ENCODE results near the gene DUSP8. TPM values are rescaled to one million over a fixed set of nuclear protein-coding genes. Genes with fewer than 3 reads are reported as not detected.
A peak's percentile ranks its signal among the peaks of the same experiment; 100 is the strongest.

DUSP8 gene
- total RNA-seq, 1 donor from 2014 or later = 123 TPM

DNA sequence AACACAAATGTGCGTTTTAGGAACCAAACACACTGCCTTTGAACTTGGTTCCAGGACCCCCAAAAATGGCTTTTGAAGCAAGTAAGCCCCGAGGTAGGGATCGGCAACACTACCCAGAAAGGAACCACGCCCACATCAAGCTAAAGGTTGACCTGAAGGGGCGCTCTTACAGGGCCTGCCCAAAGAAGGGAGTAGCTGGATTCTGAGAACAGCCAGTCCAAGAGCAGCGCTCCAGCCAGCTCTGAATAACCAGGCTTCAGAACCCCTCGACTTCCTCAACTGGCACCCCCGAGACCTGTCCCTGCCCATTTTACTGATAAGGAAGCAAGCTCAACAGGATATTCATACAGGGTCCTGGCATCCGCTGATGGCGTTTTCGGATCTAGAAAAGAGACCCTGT lies 66.6 kb downstream of the DUSP8 start:
- TF ChIP-seq, protein P1, sequence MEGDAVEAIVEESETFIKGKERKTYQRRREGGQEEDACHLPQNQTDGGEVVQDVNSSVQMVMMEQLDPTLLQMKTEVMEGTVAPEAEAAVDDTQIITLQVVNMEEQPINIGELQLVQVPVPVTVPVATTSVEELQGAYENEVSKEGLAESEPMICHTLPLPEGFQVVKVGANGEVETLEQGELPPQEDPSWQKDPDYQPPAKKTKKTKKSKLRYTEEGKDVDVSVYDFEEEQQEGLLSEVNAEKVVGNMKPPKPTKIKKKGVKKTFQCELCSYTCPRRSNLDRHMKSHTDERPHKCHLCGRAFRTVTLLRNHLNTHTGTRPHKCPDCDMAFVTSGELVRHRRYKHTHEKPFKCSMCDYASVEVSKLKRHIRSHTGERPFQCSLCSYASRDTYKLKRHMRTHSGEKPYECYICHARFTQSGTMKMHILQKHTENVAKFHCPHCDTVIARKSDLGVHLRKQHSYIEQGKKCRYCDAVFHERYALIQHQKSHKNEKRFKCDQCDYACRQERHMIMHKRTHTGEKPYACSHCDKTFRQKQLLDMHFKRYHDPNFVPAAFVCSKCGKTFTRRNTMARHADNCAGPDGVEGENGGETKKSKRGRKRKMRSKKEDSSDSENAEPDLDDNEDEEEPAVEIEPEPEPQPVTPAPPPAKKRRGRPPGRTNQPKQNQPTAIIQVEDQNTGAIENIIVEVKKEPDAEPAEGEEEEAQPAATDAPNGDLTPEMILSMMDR (IDR thresholded peaks at IDR 0.05; ENCODE audit: partially characterized antibody, unreplicated experiment) = no peak
- no peak for DNase-seq
- Mint-ChIP-seq H3K27me3 (ENCODE audit: unreplicated experiment) (peaks cover 10% of the 10 kb centered on the region), H3K9me3 (ENCODE audit: unreplicated experiment) (peaks cover 5% of the 10 kb centered on the region), H3K36me3 (ENCODE audit: unreplicated experiment) (no peaks in the 10 kb centered on the region), H3K4me3 (ENCODE audit: unreplicated experiment) (no peak overlapping the region), H3K27ac (ENCODE audit: unreplicated experiment) (no peak overlapping the region), H3K4me1 (ENCODE audit: low read depth, unreplicated experiment) (peaks cover 31% of the 10 kb centered on the region)

DNA sequence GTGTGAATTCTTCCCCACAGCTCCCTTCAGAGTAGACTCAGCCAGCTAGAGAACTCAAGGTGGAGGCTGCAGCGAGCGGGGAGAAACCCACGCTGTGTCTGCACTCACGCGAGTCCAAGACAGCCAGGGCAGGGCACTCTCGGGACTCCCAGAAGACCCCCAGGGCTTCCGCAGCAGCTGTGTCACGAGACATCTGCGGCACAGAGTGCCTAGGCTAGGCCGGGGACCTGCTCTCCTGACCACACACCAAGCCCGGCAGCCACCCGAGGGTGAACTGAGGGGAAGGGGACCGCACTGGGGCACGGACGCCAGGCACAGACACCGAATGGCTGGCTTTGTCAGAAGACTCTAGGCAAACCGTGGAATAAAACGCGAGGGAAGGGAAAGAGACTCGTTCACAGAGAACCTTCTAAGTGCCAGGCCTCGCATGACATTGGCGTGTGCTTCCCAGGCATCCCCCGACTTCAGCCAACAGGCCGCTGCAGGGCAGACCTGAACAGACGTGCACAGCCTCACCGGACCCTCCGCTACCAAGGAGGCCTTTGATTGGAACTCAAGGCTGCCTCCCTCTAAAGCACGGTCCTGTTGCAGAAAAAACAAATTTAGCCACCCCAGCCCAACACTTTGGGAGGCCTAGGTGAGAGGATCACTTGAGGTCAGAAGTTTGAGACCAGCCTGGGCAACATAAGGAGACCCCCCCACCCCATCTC lies 67.3 kb downstream of the DUSP8 start:
- Mint-ChIP-seq H3K27me3 (ENCODE audit: unreplicated experiment) (peaks cover 14% of the 10 kb centered on the region), H3K36me3 (ENCODE audit: unreplicated experiment) (no peaks in the 10 kb centered on the region), H3K9me3 (ENCODE audit: unreplicated experiment) (peaks cover 9% of the 10 kb centered on the region), H3K4me3 (ENCODE audit: unreplicated experiment) (no peak overlapping the region), H3K4me1 (ENCODE audit: low read depth, unreplicated experiment) (peaks cover 31% of the 10 kb centered on the region), H3K27ac (ENCODE audit: unreplicated experiment) (peak overlapping the region; percentile 8)
- TF ChIP-seq, protein P1 (IDR thresholded peaks at IDR 0.05; ENCODE audit: partially characterized antibody, unreplicated experiment) = no peak
- no peak for DNase-seq

DNA sequence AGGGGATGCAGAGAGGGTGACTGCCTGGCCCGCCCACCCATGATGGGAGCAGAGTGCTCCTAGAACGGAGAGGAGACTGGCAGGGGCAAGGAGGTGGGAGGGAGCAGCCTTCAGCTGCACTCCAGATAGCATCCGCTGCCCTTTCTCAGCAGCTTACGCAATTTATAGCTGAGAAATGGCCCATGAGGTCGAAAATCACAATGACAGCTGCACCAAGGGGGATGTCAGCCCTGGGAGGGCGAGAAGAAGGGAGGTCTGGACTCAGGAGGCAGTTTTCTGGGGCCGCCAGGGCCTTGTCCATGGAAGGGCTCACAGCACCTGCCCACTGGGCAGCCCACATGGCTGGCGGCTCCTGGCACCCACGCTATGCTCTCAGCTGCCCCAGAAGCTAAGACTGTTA lies 67.9 kb downstream of the DUSP8 start:
- H3K9me3 Mint-ChIP-seq (ENCODE audit: unreplicated experiment) = peaks cover 7% of the 10 kb centered on the region
- H3K27me3 Mint-ChIP-seq (ENCODE audit: unreplicated experiment) = peaks cover 14% of the 10 kb centered on the region
- peaks cover under 1% of the 10 kb centered on the region for H3K36me3 Mint-ChIP-seq (ENCODE audit: unreplicated experiment)
- no peak for DNase-seq
- peak overlapping the region; percentile 25 for H3K4me3 Mint-ChIP-seq (ENCODE audit: unreplicated experiment)
- H3K4me1 Mint-ChIP-seq (ENCODE audit: low read depth, unreplicated experiment) = peaks cover 26% of the 10 kb centered on the region
- TF ChIP-seq, protein P1 (IDR thresholded peaks at IDR 0.05; ENCODE audit: partially characterized antibody, unreplicated experiment) = no peak
- H3K27ac Mint-ChIP-seq (ENCODE audit: unreplicated experiment) = no peak overlapping the region

Other genes with a start within 250 kb of the DUSP8 start
- 207 TPM for gene BRSK2, start 182.3 kb downstream of the DUSP8 start, total RNA-seq (ENCODE audit: unreplicated experiment)
- gene MOB2, start 85.5 kb downstream of the DUSP8 start, total RNA-seq (ENCODE audit: unreplicated experiment) = 29.0 TPM
- not detected for gene KRTAP5-1, start 13.0 kb upstream of the DUSP8 start, total RNA-seq (ENCODE audit: unreplicated experiment)
- gene KRTAP5-2, start 26.0 kb upstream of the DUSP8 start, total RNA-seq (ENCODE audit: unreplicated experiment) = not detected
- gene KRTAP5-3, start 36.2 kb upstream of the DUSP8 start, total RNA-seq (ENCODE audit: unreplicated experiment) = not detected
- gene KRTAP5-4, start 49.9 kb upstream of the DUSP8 start, total RNA-seq (ENCODE audit: unreplicated experiment) = not detected
- not detected for gene KRTAP5-5, start 57.5 kb upstream of the DUSP8 start, total RNA-seq (ENCODE audit: unreplicated experiment)
- gene KRTAP5-6, start 124.9 kb upstream of the DUSP8 start, total RNA-seq (ENCODE audit: unreplicated experiment) = not detected
- gene IFITM10, start 178.3 kb upstream of the DUSP8 start, total RNA-seq (ENCODE audit: unreplicated experiment) = 5.4 TPM
- gene CTSD, start 191.7 kb upstream of the DUSP8 start, total RNA-seq (ENCODE audit: unreplicated experiment) = 159 TPM

Measured in glutamatergic neuron (in vitro differentiated cells).